Endothelial cell of umbilical vein (primary cell): ENCODE measurements around the gene FOLR3.

Experiments used
- POLR2A ChIP-seq: IDR thresholded peaks from 2 replicates; pipeline ENCODE4 v1.6.1; 2012; ENCODE audit warnings: low read depth, mild to moderate bottlenecking, control low read depth, low read length
- POLR2AphosphoS5 ChIP-seq: IDR thresholded peaks from 2 replicates; pipeline ENCODE4 v1.6.1; 2012; ENCODE audit warnings: low read depth, mild to moderate bottlenecking, control low read depth, low read length, moderate library complexity; ENCODE audit not compliant: insufficient read depth

DNA sequence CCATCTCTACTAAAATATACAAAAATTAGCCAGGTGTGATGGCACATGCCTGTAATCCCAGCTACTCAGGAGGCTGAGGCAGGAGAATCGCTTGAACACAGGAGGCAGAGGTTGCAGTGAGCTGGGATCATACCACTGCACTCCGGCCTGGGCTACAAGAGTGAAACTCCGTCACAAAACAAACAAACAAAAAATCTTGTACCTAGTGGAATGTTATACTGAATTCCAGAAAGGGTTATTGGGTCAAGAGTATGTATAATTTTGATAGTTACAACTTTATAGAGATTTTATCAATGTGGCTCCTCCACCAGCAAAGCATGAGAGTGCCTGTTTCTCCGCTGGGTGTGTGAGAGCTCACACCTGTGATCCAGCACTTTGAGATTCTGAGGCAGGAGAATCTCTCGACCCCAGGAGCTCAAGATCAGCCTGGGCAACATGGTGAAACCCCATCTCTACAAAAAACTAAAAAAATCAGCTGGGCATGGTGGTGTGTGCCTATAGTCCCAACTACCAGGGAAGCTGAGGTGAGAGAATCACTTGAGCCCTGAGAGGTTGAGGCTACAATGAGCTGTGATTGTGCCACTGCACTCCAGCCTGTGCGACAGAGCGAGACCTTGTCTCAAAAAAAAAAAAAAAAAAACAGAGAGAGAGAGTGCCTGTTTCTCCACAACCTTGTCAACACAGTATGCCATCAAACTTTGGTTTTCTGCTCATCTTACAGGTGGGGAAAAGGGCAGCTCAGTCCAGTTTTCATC lies 43.7 kb downstream of the FOLR3 start:
- TF ChIP-seq POLR2A = no peak
- TF ChIP-seq POLR2AphosphoS5 = no peak
